ENCODE measurements around the gene CELA3A.
A peak's percentile ranks its signal among the peaks of the same experiment; 100 is the strongest.
"Not testable (repeated sequence)": the region's sequence is repeated elsewhere in the genome, so short reads cannot be mapped to it uniquely, and the experiment has no call there.

CELA3A gene

DNA sequence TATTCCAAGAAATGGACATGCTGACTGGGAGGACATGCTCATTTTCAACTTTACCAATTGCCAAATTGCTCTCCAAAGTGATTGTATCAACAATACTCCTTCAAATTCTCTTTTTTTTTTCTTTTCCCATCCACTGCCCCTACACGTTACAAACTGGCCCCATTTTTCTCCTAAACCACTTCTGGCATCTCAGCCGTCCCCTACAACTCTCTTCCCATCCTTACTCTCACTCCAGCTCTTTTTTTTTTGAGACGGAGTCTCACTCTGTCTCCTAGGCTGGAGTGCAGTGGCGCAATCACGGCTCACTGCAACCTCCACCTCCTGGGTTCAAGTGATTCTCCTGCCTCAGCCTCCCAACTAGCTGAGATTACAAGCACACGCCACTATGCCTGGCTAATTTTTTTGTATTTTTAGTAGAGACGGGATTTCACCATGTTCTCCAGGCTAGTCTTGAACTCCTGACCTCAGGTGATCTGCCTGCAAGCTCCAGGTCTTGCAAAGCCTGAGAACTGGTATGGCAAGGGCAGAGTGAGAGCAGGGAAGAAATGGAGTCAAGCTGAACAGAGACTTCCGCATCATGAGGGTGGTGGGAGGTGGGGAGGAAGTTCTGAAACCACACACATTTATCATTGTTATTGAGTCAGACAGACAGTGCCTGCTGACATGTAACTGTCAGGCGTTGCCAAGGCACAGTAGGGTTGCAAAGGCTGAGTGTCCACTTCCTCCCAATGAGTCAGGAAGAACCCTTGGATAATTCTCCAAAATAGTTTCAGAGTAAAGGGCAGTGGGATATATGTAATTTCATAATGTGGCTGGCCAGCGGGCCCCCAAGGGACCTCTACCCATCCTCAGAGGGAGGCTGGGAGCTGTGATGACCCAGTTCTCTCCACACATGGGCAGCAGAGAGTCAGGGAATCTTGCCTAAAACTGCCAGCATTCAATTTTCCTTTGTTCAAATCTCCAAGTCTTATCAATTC, 17.4 kb downstream of the CELA3A start:
- DNase-seq (ENCODE audit: low read depth), result peak; percentile 74

DNA sequence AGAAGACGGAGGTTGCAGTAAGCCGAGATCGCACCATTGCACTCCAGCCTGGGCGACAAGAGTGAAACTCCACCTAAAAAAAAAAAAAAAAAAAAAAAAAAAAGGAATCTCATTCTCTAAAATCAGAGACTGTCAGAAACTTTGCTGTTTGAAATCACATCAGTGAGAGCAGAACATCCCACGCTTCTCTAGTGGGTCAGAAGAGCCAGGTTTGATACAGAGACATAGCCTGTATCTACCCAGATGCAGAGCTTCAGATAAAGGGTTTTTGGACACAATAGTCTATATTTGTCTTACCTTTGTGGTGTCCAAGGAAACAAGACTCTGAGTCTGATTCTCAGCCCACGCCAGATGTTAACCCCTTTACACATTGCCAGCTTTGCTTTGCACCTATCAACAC, 19.6 kb downstream of the CELA3A start:
- no peak for DNase-seq (ENCODE audit: low read depth)

DNA sequence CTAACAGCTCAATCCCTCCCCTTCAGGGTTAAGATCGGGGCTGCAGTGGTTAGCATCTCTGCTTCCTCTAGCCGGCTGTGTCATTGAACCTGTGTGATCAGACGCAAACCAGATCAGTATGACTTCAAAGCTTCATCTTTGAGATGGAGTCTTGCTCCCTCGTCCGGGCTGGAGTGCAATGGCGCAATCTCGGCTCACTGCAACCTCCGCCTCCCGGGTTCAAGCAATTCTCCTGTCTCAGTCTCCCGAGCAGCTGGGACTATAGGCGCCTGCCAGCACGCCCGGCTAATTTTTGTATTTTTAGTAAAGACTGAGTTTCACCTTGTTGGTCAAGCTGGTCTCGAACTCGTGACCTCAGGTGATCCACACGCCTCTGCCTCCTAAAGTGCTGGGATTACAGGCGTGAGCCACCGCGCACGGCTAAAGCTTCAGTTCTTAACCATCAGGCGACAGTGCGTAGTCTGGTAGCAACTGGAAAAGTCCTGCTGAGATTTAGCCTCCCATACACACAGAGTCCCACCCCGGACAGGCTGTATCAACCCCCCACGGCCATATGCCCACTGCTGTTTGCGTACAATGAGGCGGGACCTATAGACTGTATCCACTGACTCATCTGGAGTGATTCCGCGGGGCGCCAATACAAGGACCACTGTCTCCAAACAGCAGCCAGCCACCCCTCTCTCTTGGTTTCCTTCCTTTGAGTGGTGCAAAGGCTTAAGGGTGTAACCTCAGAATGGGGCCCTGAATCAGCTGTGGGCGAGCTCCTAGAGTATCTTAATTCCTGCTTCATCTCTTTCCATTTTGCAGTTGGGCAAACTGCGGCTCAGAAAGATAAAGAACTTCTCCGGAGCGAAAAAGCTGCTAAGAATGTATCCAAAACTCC, 23.3 kb downstream of the CELA3A start:
- peak; percentile 68 for DNase-seq (ENCODE audit: low read depth)

DNA sequence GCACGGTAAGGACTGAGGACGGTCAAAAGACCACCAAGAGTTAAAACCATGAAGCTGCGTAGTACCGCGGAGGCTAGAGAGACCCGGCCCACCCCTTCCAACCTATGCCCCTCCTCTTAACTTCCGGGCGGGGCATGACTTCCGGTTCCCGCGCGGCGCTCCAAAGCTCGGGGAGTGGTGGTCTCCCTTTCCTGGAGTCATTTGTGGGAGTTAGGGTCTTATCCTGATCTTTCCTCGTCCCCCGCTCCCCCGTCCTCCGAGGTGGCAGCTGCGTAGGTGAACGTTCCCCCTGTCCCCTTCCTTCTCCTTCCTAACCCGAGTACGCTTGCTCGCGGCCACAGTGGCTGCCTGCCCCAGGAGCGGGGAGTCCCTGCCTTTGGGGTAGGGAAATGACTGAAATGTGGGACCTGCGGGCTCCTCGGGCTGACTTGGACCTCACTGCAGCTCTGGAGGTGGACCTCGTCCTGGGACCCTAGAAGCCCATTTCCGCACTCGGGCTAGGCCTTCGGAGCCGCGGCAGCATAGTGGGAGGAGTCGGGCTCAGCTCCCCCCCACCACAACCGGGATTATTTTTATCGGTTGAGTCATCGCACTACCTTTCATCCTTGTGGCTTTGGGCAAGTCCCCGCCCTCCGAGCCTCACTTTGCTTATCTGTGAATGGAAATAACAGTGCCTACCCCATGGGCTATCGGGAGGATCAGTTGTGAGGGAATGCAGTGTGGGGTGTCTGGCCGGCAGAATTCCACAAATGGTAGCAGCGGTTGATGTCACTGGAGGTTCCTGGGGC, 24.1 kb downstream of the CELA3A start:
- peak; percentile 80 for DNase-seq (ENCODE audit: low read depth)

DNA sequence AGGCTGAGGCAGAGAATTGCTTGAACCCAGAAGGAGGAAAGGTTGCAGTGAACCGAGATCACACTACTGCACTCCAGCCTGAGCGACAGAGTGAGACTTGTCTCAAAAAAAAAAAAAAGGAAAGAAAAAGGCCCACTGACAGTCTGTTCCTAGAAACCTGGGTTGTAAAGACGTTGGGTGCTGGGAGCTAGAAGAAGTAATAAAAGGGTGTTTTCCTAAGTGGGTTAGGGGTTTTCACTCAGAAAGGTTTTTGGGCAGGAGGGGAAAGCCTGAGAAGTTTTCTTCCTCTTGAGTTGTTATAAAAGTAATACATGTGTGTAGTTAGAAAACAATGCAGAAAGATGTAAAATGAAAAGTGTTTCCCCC, 25.4 kb downstream of the CELA3A start:
- DNase-seq (ENCODE audit: low read depth), result no peak

DNA sequence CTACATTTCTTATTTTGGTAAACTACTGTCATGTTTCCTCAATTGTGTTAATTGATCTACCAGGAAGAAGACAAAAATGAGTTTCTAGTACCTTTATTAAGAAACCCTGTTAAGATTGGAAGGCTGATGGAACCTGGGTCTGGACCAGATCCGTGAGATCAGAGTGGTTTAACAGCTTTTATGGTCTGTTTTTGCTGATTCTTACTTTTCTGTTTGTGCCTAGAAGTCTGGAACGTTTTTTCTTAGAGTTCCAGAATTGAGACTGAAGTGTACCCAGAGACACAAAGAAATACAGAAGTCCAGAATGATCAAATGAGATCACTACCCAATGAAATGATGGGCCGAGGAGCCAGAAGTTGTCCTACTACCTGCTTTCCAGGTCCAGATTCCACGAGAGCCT, 28.6 kb downstream of the CELA3A start:
- no peak for DNase-seq (ENCODE audit: low read depth)

DNA sequence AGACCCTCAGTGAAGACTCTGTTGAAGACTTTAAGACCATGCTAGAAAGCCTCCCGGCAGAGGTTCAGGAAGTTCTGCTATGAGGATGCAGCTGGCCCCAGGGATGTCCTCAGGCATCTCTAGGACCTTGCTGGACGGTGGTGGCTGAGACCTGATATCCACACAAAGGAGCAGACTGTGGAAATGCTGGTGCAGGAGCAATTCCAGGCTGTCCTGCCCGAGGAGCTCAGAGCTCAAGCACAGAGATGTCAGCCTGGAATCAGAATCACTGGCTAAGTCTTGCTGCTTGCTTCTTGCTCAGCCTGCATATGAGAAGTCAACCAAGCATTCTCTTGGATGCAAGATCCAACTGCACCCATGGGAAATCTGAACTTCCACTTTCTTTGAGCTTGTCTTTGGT, 29.0 kb downstream of the CELA3A start:
- no peak for DNase-seq (ENCODE audit: low read depth)

DNA sequence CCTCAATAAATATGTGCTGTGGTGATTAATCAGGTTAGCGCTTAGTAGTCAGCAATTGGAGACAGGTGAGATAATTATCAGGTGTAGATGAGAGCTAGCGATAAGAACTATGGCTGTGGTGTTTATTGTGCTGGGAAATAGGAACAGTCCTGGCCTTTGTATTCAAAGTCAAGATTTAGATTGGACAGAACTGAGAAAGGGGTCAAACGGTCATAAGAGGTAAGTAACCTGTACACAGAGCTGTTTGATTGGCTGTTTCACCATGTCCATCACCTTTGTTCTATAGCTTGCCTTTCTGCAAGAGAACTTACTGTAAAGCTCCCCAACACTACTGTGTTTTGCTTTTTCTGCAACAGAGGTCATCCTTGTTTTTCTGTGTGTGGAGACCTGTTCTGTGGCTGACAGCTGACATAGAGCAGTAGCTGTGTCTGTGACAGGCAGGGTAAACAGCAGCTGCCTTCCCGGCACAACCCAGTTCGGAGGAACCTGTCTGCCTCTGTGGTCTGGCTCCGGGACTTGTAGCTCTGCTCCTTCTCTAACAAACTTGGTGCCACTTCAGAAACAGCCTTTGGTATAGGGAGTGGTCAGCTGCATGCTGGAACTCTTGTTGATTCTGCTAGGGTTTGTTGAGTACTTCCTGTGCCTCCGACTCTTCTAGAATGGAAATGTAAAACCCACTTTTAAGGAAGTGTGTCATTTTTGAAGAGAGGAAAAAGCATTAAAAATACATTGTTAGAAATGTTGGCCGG, 29.9 kb downstream of the CELA3A start:
- DNase-seq (ENCODE audit: low read depth), result no peak

DNA sequence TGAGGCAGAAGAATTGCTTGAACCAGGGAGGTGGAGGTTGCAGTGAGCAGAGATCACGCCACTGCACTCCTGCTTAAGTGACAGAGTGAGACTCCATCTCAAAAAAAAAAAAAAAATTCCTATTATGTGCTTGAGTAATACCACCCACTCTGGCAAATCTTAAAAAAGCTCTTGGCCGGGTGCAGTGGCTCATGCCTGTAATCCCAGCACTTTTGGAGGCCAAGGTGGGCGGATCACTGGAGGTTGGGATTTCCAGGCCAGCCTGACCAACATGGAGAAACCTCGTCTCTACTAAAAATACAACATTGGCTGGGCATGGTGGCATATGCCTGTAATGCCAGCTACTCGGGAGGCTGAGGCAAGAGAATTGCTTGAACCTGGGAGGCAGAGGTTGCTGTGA, 33.4 kb downstream of the CELA3A start:
- not testable (repeated sequence) for DNase-seq (ENCODE audit: low read depth)

DNA sequence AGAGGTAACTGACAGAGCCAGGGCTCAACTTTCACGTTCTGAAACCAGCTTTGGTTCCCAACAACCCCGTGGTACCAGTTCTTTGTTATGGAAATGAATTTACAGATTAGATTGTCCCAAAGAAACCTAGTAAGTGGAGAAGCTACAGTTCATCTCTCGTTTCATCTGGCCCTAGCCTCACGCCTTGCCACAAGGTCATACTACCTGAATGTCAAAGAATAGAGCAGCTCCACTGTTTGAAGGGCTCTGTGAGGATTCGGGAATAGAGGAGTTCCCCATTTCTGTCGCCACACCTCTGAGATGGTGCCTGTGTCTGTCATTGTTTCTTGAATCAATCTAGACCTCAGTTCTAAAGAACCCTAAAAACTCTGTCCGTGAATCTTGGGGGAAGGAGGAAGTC, 36.1 kb downstream of the CELA3A start:
- DNase-seq (ENCODE audit: low read depth), result no peak

DNA sequence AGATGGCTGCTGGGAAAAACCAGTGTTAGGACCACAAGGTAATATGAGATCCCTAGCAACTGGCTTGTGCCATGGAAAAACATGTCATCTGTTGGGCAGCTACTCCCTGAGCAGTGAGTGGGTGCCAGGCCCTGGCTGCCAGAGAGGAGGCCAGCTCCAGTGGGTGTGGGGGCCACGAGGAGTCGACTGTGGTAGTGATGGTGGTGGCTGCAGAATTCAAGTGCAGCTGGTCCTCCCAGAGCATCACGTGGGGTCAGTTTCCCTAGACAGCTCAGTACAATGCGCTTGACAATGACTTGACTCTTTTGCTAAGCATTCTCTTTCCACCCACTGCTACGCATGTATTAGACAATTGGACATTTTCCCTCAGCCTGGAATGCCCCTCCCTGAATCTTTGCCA, 36.6 kb downstream of the CELA3A start:
- no peak for DNase-seq (ENCODE audit: low read depth)

DNA sequence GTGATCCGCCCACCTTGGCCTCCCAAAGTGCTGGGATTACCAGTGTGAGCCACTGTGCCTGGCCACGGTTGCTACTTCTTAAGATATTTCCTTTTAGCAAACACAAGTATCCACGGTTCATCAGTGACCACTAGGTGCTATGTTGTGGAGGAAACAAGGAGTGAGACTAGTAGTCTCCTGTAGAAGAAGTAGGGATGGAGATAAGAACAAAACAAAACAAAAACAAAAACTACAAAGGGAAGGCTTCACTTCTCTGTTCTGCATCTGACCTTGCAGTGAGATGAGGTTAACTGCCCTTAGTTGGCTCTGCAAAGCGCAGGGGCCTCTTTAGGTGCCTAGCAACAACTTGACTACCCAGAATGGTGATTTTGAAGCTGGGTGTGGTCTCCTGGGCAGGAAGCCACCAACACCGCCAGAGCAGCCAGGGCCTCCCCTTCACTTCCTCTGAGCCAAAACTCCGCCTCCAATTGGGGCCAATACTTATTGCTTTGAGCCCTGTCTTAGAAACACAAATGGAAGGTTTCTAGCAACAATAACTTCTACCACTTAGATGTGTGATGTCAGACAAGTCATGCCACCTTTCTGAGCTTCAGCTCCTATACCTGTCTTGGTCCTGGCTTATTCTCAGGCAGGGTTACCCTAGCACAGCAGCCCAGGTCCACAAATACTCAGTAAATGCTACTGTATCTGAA, 38.3 kb downstream of the CELA3A start:
- peak; percentile 71 for DNase-seq (ENCODE audit: low read depth)

DNA sequence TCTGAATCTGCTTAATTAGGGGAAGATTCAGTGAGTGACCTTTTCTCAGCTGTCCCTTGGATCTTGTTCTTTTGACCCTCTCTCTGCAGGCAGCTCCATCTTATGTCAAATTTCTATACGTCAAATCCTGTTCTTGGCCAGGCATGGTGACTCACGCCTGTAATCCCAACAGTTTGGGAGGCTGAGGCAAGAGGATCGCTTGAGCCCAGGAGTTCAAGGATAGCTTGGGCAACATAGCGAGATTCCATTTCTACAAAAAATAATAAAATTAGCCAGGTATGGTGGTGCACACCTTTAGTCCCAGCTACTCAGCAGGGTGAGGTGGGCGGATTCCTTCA, 38.8 kb downstream of the CELA3A start:
- no peak for DNase-seq (ENCODE audit: low read depth)

DNA sequence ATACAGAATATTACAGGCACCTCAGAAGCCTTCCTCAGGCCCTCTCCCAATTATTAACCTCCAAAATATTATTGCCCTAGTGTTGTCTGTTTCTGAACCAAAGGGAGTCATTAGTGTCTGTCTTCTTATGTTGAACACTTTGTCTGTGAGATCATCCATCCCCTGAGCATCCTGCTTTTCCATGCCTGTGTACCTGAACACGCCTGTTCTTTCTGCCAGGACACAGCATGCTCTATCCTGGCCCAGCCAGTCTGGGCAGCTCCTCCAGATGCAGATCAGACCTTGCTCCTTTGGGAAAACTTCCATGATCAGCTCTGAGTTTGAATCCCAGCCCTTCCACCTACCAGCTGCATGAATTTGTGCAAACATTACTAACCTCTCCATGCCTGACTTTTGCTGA, 40.0 kb downstream of the CELA3A start:
- DNase-seq (ENCODE audit: low read depth), result no peak

DNA sequence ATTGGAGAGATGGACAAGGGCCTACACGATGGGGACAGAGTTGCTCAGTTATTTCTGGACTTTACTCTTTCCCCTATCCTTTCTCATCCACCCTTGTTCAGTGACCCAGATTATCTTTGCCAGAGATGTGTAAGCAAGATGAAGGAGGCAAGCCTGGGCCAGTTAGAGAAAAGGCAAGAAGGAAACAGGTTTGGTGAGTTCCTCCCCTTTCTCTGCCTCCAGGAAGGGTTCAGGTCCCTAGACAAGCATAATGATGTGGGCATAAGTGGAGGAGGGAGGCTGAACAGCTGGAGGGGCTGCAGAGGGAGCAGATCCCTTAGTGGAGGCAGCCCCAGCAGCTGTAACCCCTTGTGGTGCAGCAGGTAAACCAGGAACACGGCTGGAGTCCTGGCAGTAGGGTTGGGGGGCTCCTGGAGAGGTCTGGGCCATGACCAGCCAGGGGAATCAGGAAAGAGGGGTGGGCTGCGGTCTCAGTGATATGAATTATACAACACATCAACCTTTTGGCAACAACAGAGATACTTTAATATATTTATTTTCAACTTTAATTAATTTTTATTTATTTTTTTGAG, 41.8 kb downstream of the CELA3A start:
- DNase-seq (ENCODE audit: low read depth), result no peak

DNA sequence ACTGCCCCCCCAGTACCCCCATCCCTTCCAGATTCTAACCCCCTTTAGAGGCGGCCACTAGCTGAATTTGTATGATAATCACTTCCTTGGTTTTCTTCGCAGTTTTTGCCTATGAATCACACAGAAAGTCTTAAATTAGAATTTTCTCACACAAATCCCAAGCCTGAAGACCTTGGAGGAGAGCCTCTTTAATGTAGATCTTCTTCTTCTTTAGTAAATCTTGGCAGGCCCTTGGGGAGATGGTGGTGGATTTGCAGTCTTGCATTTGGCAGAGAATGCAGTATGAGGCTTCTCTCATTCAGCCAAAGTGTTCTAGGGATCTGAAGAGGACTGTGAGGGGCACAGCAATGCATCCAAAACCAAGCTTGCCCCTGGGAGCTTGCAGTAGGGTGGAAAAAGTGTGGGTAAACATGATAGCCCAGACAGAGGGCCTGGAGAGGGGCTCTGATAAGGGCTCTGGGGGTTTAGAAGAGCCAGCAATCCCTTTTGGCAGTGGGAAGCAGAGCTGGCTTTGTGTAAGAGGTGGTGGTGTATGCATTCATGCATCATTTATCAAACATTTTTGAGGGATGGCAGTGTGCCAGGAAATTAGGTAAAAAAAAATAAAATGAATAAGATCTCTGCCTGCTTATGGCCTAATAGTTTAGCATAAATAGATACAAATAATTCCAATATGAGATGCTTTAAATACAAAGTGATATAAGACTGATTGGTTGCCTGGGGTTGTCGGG, 43.4 kb downstream of the CELA3A start:
- DNase-seq (ENCODE audit: low read depth), result peak; percentile 61

DNA sequence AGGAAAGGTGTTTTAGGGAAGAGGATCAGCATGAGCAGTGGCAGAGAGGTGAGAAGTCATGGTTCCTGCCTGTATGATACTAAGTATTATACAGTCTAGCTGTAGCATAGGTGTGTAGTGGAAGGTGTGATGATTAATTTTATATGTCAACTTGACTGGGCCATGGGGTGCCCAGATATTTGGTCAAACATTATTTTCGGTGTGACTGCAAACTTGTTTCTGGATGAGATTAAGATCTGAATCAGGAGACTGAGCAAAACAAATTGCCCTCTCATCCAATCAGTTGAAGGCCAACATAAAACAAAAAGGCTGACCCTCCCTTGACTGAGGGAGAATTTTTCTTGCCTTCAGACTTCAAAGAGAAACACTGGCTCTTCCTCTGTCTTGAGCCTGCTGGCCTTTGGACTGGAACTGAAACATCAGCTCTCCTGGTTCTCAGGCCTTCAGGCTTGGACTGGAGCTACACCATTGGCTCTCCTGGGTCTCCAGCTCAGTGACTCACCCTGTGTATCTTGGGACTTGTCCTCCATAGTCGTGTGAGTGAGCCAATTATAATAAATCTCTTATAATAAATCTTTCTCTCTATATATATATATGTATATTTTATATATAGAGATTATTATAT, 44.3 kb downstream of the CELA3A start:
- no peak for DNase-seq (ENCODE audit: low read depth)

DNA sequence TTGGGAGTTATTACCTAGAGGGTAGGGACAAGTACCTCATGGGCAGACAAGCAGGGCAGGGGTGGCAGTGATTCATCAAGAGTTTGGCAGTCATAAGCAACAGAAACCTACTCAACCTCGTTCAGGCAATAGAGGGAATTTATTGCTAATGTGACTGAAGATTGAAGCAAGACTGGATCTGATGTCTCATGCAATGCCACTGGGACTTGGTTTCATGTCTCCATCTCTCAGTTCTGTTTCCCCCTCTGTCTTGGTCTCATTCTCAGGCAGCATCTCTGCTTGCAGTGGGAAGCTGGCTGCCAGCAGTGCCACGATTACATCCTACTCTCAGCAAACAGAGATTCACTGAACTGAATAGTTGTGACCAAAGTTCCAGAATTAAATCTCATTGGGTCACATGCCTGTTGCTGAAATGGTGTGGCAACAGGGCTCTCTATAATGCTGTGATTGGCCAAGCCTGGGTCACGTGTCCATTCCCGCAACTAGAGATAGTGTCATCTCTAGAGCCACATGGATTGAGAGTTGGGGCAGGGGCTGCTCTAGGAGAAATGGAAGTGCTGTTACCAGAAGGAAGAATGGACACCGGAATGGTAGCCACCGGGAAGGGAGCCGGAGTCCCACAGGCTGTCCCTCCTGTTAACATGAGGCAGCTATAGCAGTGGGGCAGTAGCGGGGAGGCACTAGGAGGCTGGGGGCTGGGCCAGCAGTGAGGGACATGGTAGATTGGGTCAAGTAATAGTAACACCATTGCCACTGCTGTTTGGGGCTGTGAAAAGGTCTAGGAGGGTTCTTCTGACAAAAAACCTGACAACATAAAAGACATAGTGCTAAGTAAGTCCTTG, 47.1 kb downstream of the CELA3A start:
- no peak for DNase-seq (ENCODE audit: low read depth)

DNA sequence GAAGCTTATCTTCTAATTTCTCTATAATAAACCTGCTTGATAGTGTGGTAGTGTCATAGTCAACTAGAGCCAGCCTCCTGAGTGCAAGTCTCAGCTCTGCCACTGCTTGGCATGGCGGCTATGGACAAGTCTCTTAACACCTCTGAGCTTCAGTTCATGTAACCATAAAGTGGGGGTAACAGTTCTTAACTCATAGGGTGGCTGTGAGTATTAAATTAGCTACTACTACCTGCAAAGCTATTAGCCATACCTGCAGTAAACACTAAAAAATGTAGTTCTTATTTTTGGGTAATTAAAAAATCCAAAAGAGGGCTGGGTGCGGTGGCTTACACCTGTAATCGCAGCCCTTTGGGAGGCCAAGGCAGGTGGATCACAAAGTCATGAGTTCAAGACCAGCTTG, 48.9 kb downstream of the CELA3A start:
- no peak for DNase-seq (ENCODE audit: low read depth)
